H9 (cell line): ENCODE results near the gene LMBRD2. TPM values are rescaled to one million over a fixed set of nuclear protein-coding genes. Genes with fewer than 3 reads are reported as not detected.

Source experiments
- DNase-seq: peaks from one replicate; pipeline ENCODE4 v3.0.0-alpha.2; 2017
- H2AFZ ChIP-seq: one replicate; pipeline ENCODE4 v1.6.1; 2013; ENCODE audit warnings: mild to moderate bottlenecking, low read length, control low read depth, moderate library complexity
- H2AK5ac ChIP-seq: 2 replicates; pipeline ENCODE4 v1.6.1; 2013; ENCODE audit warnings: low read length, control low read depth, mixed read lengths; ENCODE audit not compliant: insufficient read length
- H2BK120ac ChIP-seq: one replicate; pipeline ENCODE4 v1.6.1; 2013; ENCODE audit warnings: low read depth, mild to moderate bottlenecking, low read length, control low read depth, inconsistent platforms; ENCODE audit not compliant: poor library complexity, severe bottlenecking
- H2BK12ac ChIP-seq: 2 replicates; pipeline ENCODE4 v1.6.1; 2013; ENCODE audit warnings: low read length, control low read depth, mixed read lengths, low read depth; ENCODE audit not compliant: insufficient read length
- H2BK15ac ChIP-seq: 2 replicates; pipeline ENCODE4 v1.6.1; 2013; ENCODE audit warnings: low read depth, low read length, control low read depth
- H2BK20ac ChIP-seq: one replicate; pipeline ENCODE4 v1.6.1; 2013; ENCODE audit warnings: low read depth, mild to moderate bottlenecking, low read length, control low read depth, inconsistent platforms; ENCODE audit not compliant: poor library complexity, severe bottlenecking
- H2BK5ac ChIP-seq: 2 replicates; pipeline ENCODE4 v1.6.1; 2013; ENCODE audit warnings: low read length, control low read depth, mixed read lengths; ENCODE audit not compliant: insufficient read length
- H3K14ac ChIP-seq: 2 replicates; pipeline ENCODE4 v1.6.1; 2013; ENCODE audit warnings: low read length, control low read depth; ENCODE audit not compliant: insufficient read depth
- H3K18ac ChIP-seq: 2 replicates; pipeline ENCODE4 v1.6.1; 2013; ENCODE audit warnings: low read depth, mild to moderate bottlenecking, mixed read lengths, low read length, control low read depth; ENCODE audit not compliant: insufficient read length
- H3K23ac ChIP-seq: 2 replicates; pipeline ENCODE4 v1.6.1; 2013; ENCODE audit warnings: low read length, control low read depth, mixed read lengths, low read depth; ENCODE audit not compliant: insufficient read length
- H3K23me2 ChIP-seq: 2 replicates; pipeline ENCODE4 v1.6.1; 2013; ENCODE audit warnings: low read depth, mild to moderate bottlenecking, mixed read lengths, low read length, control low read depth; ENCODE audit not compliant: insufficient read length, poor library complexity, severe bottlenecking
- H3K27ac ChIP-seq: 2 replicates; pipeline ENCODE4 v1.5.1; 2013; ENCODE audit warnings: low read length, control low read depth, mixed read lengths, low read depth; ENCODE audit not compliant: insufficient read length
- H3K27me3 ChIP-seq: 2 replicates; pipeline ENCODE4 v1.6.1; 2013; ENCODE audit warnings: low read length, control low read depth, inconsistent platforms; ENCODE audit not compliant: insufficient read depth
- H3K4ac ChIP-seq: 2 replicates; pipeline ENCODE4 v1.6.1; 2013; ENCODE audit warnings: low read depth, mild to moderate bottlenecking, control low read depth, inconsistent platforms, low read length, moderate library complexity
- H3K4me1 ChIP-seq: 2 replicates; pipeline ENCODE4 v1.6.1; 2013; ENCODE audit warnings: low read length, control low read depth, inconsistent platforms; ENCODE audit not compliant: insufficient read depth
- H3K4me2 ChIP-seq: 2 replicates; pipeline ENCODE4 v1.6.1; 2013; ENCODE audit warnings: low read length, control low read depth, mixed read lengths; ENCODE audit not compliant: insufficient read length, insufficient read depth
- H3K56ac ChIP-seq: 2 replicates; pipeline ENCODE4 v1.6.1; 2013; ENCODE audit warnings: low read depth, mild to moderate bottlenecking, mixed read lengths, low read length, control low read depth; ENCODE audit not compliant: insufficient read length
- H3K79me1 ChIP-seq: 2 replicates; pipeline ENCODE4 v1.6.1; 2013; ENCODE audit warnings: low read depth, mild to moderate bottlenecking, moderate library complexity, low read length, control low read depth, inconsistent platforms; ENCODE audit not compliant: insufficient read depth, poor library complexity, severe bottlenecking
- H3K79me2 ChIP-seq: 2 replicates; pipeline ENCODE4 v1.6.1; 2013; ENCODE audit warnings: low read length, control low read depth, inconsistent platforms; ENCODE audit not compliant: insufficient read depth
- H3K9ac ChIP-seq: 2 replicates; pipeline ENCODE4 v1.6.1; 2013; ENCODE audit warnings: low read length, control low read depth, mixed read lengths; ENCODE audit not compliant: insufficient read length; ENCODE audit errors: extremely low read depth
- H3K9me3 ChIP-seq: one replicate; pipeline ENCODE4 v1.6.1; 2013; ENCODE audit warnings: low read depth, low read length, inconsistent platforms; ENCODE audit not compliant: control insufficient read depth
- H3T11ph ChIP-seq: one replicate; pipeline ENCODE4 v1.6.1; 2013; ENCODE audit warnings: mild to moderate bottlenecking, low read length, control low read depth, inconsistent platforms
- H4K20me1 ChIP-seq: one replicate; pipeline ENCODE4 v1.6.1; 2013; ENCODE audit not compliant: control insufficient read depth, insufficient read length, insufficient read depth
- H4K5ac ChIP-seq: 2 replicates; pipeline ENCODE4 v1.6.1; 2013; ENCODE audit warnings: low read depth, mild to moderate bottlenecking, mixed read lengths, low read length, control low read depth; ENCODE audit not compliant: insufficient read length
- H4K8ac ChIP-seq: replicated peaks from 2 replicates; pipeline ENCODE4 v1.6.1; 2013; ENCODE audit warnings: low read length, control low read depth, mixed read lengths, low read depth; ENCODE audit not compliant: insufficient read length
- H4K91ac ChIP-seq: 2 replicates; pipeline ENCODE4 v1.6.1; 2013; ENCODE audit warnings: low read depth, mild to moderate bottlenecking, moderate library complexity, mixed read lengths, low read length, control low read depth; ENCODE audit not compliant: insufficient read length
- H3K27ac Mint-ChIP-seq, 3 experiments: 2 replicates in 2 of 3; 3 replicates in 1 of 3; pipeline ENCODE4 v1.8.0; 2020 to 2021; ENCODE audit warnings: mixed read lengths in 3 of 3, mild to moderate bottlenecking in 1 of 3, moderate library complexity in 1 of 3
- H3K27me3 Mint-ChIP-seq: 2 replicates; pipeline ENCODE4 v1.8.0; 2021; ENCODE audit warnings: low read depth, mild to moderate bottlenecking, moderate library complexity, mixed read lengths
- H3K36me3 Mint-ChIP-seq, 3 experiments: 2 replicates in 2 of 3; 3 replicates in 1 of 3; pipeline ENCODE4 v1.8.0; 2020 to 2021; ENCODE audit warnings: low read depth in 3 of 3, mixed read lengths in 3 of 3; ENCODE audit not compliant: insufficient read depth in 1 of 3
- H3K4me1 Mint-ChIP-seq, 2 experiments: 2 replicates each; pipeline ENCODE4 v1.8.0; 2020; ENCODE audit warnings: mixed read lengths in 2 of 2
- H3K4me3 Mint-ChIP-seq, 2 experiments: 2 replicates in 1 of 2; 3 replicates in 1 of 2; pipeline ENCODE4 v1.8.0; 2020 to 2021; ENCODE audit warnings: mild to moderate bottlenecking in 2 of 2, mixed read lengths in 2 of 2, moderate library complexity in 1 of 2
- H3K9me3 Mint-ChIP-seq, 2 experiments: 2 replicates in 1 of 2; 3 replicates in 1 of 2; pipeline ENCODE4 v1.8.0; 2020; ENCODE audit warnings: mild to moderate bottlenecking in 2 of 2, mixed read lengths in 2 of 2, moderate library complexity in 1 of 2
- CTCF ChIP-seq: fragments of 200-600 bp; sonication (generic); conservative IDR thresholded peaks from 3 replicates; pipeline ENCODE4 v1.8.0; 2021; ENCODE audit warnings: antibody characterized with exemption, mild to moderate bottlenecking
- total RNA-seq: library from RNA; stranded (reverse); gene quantifications from 2 replicates; pipeline ENCODE4 v1.2.1, GENCODE V29; 2021

Gene LMBRD2
- total RNA-seq, 1 experiment from 2014 or later: 5.3 TPM

DNA sequence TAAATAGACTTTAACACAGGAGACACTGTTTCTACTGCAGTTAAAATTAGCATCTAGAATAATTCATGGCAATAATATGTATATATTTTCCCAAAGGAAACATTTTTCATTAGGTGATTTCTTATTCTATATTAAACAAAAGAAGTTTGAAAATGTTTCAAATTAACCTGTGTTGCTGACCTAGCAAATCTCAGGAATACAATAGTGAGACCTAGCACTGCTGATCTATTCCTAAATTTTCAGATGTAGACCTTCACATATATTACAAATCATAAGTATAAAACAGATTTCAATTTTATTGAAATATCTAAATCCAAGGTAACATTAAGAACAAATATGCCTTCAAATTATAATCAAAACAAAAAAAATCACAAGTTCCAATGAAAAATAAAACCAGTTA lies 15.1 kb downstream of the LMBRD2 start:
- H3K27ac Mint-ChIP-seq: no peak overlapping the region
- Histone ChIP-seq H3K79me1 (no peaks in the 10 kb centered on the region), H3K4me1 (no peaks in the 10 kb centered on the region), H2AFZ (no peak overlapping the region), H2BK12ac (no peak overlapping the region), H2BK5ac (no peak overlapping the region), H3K9ac (no peak overlapping the region), H2BK120ac (no peak overlapping the region), H3K27ac (no peak overlapping the region), H3K23me2 (no peaks in the 10 kb centered on the region), H3T11ph (no peak overlapping the region), H2BK20ac (no peak overlapping the region), H3K27me3 (no peaks in the 10 kb centered on the region), H2AK5ac (no peak overlapping the region), H4K5ac (no peak overlapping the region), H4K20me1 (no peaks in the 10 kb centered on the region), H2BK15ac (no peak overlapping the region), H3K23ac (no peak overlapping the region), H3K14ac (no peak overlapping the region), H3K4me2 (no peak overlapping the region), H3K79me2 (no peaks in the 10 kb centered on the region), H4K91ac (no peak overlapping the region), H3K56ac (no peak overlapping the region), H3K4ac (no peak overlapping the region), H3K9me3 (no peaks in the 10 kb centered on the region), H4K8ac (no peak overlapping the region), H3K18ac (no peak overlapping the region)
- H3K4me1 Mint-ChIP-seq: peaks cover 0 to 5% of the 10 kb centered on the region in 2 experiments; a peak in 1 of 4 replicates
- H3K36me3 Mint-ChIP-seq: peaks cover 0 to 11% (median 6%) of the 10 kb centered on the region in 3 experiments; a peak in 4 of 7 replicates
- H3K9me3 Mint-ChIP-seq: no peaks in the 10 kb centered on the region
- H3K27me3 Mint-ChIP-seq: no peaks in the 10 kb centered on the region; the same call in 1 of the 2 replicates
- TF ChIP-seq CTCF: no peak
- no peak overlapping the region for H3K4me3 Mint-ChIP-seq
- no peak for DNase-seq
